ENCODE measurements around the gene NLRP9.

DNA sequence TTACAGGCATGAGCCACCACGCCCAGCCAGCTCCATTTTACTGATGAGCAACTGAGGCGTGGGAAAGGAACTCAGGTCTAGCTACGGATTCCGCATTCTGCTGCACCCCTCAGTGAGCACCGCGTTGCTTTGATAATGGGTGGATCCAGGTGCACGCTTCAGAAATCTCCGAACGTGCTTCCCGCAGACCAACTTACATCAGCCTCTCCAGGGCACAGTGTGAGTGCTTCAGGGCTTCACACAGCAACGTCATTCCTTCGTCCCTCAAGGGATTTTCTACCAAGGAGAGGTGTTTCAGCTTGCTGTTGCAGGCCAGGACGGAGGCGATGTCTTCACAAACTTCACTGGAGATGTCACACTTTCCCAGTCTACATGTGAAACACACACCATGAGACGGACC is 21.7 kb downstream of the NLRP9 start:
- TF ChIP-seq, protein P1, sequence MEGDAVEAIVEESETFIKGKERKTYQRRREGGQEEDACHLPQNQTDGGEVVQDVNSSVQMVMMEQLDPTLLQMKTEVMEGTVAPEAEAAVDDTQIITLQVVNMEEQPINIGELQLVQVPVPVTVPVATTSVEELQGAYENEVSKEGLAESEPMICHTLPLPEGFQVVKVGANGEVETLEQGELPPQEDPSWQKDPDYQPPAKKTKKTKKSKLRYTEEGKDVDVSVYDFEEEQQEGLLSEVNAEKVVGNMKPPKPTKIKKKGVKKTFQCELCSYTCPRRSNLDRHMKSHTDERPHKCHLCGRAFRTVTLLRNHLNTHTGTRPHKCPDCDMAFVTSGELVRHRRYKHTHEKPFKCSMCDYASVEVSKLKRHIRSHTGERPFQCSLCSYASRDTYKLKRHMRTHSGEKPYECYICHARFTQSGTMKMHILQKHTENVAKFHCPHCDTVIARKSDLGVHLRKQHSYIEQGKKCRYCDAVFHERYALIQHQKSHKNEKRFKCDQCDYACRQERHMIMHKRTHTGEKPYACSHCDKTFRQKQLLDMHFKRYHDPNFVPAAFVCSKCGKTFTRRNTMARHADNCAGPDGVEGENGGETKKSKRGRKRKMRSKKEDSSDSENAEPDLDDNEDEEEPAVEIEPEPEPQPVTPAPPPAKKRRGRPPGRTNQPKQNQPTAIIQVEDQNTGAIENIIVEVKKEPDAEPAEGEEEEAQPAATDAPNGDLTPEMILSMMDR (IDR thresholded peaks at IDR 0.05; ENCODE audit: poor library complexity) = no peak
- no peak for TF ChIP-seq EZH2 (IDR thresholded peaks at IDR 0.05; ENCODE audit: borderline replicate concordance)
